Body of pancreas (tissue), 4 donors: ENCODE measurements around the gene SNAI3. TPM values are rescaled to one million over a fixed set of nuclear protein-coding genes. Genes with fewer than 3 reads are reported as not detected.

ENCODE experiments used
- ATAC-seq: fragments of 150-250 bp; one replicate; pipeline ENCODE4 v1.9.1; 2016
- DNase-seq, 4 donors: peaks; one replicate each; pipeline ENCODE4 v3.0.0-alpha.2; 2019
- H3K27ac ChIP-seq, 4 donors: fragments of 200-600 bp; sonication (generic); 1 replicate in 3 of 4; 2 replicates in 1 of 4; pipeline versions ENCODE4 v1.5.1 to v1.6.1; 2016 to 2019; ENCODE audit warnings: mild to moderate bottlenecking in 1 of 4, mixed read lengths in 1 of 4, moderate library complexity in 1 of 4
- H3K27me3 ChIP-seq, 2 donors: fragments of 200-600 bp; sonication (generic); one replicate each; pipeline ENCODE4 v1.6.0; 2016; ENCODE audit warnings: mild to moderate bottlenecking in 1 of 2
- H3K36me3 ChIP-seq, 2 donors: fragments of 200-600 bp; sonication (generic); replicated peaks in 1 of 2; 2 replicates each; pipeline ENCODE4 v1.5.1; 2016; ENCODE audit warnings: low read depth in 2 of 2; ENCODE audit not compliant: insufficient read depth in 1 of 2
- H3K4me1 ChIP-seq: fragments of 200-600 bp; sonication (generic); one replicate; pipeline ENCODE4 v1.6.0; 2016
- H3K4me3 ChIP-seq, 2 donors: fragments of 200-600 bp; sonication (generic); 1 replicate in 1 of 2; 2 replicates in 1 of 2; pipeline ENCODE4 v1.5.1; 2016 to 2019
- H3K9me3 ChIP-seq, 3 donors: fragments of 200-600 bp; sonication (generic); 1 replicate in 2 of 3; 2 replicates in 1 of 3; pipeline ENCODE4 v1.5.1; 2016
- POLR2A ChIP-seq, 3 donors: fragments of 450-650 bp; IDR thresholded peaks; one replicate each; pipeline ENCODE4 v1.6.1; 2016; ENCODE audit warnings: antibody characterized with exemption in 3 of 3, mild to moderate bottlenecking in 2 of 3
- WGBS, 2 donors: methylation state at CpG; one replicate each; pipeline ENCODE4 v1.1.5; 2017; 5-methylcytosine and 5-hydroxymethylcytosine counted together
- intact Hi-C: fragments of 100-400 bp; cut with DNase I; formaldehyde crosslinking; loops from one replicate; pipeline ENCODE4 v1.15.1; 2023
- total RNA-seq, 2 donors: library from RNA; depleted of rRNA; stranded (reverse); fragments of >200 nt; gene quantifications; one replicate each; pipeline ENCODE4 v1.1.0, GENCODE V29; 2016
- TF ChIP-seq, protein P1 (sequence below), 7 experiments: fragments of 450-650 bp in 4 of 7; fragments of 200-600 bp in 3 of 7; sonication (generic) in 3 of 7; IDR thresholded peaks; one replicate each; pipeline ENCODE4 v1.5.1; 2016 to 2019; ENCODE audit warnings: antibody characterized with exemption in 7 of 7

The SNAI3 gene
- total RNA-seq, 2 donors from 2014 or later, result 0.26 TPM; not detected in 1

DNA sequence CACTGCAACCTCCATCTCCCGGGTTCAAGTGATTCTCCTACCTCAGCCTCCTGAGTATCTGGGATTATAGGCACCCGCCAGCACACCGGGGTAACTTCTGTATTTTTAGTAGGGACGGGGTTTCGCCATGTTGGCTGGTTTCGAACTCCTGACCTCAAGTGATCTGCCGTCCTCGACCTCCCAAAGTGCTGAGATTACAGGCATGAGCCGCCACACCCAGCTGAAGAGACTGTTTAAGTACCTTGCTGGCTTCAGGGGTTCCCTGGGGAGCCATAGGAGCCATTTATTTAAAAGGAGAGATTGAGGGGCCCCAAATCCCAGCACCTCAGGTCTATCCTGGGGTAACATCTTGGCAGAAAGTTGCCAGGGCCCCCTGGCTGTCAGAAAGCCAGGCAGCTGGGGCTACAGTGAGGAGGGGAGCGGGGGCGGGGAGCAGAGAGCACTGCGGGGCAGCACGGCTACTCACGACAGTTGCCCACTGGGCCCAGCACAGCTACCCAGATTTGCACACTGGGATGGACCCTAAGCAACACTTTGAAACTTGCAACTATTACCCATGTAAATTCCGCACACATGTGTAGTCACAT lies 1.6 kb downstream of the SNAI3 start:
- intact Hi-C loops, result loop anchor here (10.0 kb wide), 1 partner anchor 70 kb away; no protein-coding TSS in a partner anchor
- Histone ChIP-seq H3K4me1 (peaks cover 40% of the 10 kb centered on the region), H3K27ac (no peak overlapping the region), H3K27me3 (no peaks in the 10 kb centered on the region), H3K4me3 (no peak overlapping the region), H3K9me3 (no peaks in the 10 kb centered on the region), H3K36me3 (no peaks in the 10 kb centered on the region)
- TF ChIP-seq, protein P1, sequence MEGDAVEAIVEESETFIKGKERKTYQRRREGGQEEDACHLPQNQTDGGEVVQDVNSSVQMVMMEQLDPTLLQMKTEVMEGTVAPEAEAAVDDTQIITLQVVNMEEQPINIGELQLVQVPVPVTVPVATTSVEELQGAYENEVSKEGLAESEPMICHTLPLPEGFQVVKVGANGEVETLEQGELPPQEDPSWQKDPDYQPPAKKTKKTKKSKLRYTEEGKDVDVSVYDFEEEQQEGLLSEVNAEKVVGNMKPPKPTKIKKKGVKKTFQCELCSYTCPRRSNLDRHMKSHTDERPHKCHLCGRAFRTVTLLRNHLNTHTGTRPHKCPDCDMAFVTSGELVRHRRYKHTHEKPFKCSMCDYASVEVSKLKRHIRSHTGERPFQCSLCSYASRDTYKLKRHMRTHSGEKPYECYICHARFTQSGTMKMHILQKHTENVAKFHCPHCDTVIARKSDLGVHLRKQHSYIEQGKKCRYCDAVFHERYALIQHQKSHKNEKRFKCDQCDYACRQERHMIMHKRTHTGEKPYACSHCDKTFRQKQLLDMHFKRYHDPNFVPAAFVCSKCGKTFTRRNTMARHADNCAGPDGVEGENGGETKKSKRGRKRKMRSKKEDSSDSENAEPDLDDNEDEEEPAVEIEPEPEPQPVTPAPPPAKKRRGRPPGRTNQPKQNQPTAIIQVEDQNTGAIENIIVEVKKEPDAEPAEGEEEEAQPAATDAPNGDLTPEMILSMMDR (IDR thresholded peaks at IDR 0.05), result no peak
- no peak for TF ChIP-seq POLR2A (IDR thresholded peaks at IDR 0.05)
- no peak for ATAC-seq
- WGBS, 2 donors, result 74% methylated on average over 14 of the region's 15 CpGs
- DNase-seq, result no peak

DNA sequence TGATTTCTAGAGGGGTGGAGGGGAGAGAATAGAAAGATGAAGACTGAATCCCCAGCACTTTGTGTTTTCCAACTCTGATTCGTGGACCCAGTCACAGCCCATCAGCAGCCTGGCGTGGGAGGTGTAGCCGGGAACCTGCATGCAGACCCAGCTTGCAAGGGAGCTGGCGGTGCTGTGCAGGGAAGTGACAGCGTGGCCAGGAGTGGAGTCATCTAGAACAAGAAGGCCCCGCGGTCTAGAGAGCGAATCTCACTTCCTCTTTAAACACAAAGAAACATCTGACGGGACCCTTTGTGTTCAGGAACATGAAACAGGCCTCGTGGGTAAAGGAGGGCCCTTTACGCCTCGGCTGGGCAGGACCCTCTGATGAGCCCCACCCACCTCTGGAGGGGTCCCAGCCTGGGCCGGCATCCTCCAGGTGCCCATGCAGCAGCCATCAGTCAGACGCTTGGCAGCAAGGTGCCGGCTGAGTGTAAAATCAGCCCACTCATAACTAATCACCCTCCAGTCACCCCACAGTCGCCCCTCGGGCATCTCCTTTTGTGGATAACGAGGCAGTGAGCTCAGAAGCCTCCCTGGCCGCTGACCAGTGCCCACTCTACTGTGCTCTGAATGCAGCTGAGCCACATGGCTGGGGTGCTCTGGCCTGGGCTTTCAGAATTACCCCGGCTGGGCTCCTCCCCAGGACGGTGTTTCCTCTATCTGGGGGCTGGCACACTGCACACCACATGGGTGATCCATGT lies 4.4 kb downstream of the SNAI3 start:
- Histone ChIP-seq H3K27me3 (no peaks in the 10 kb centered on the region), H3K36me3 (no peaks in the 10 kb centered on the region), H3K4me1 (peaks cover 22% of the 10 kb centered on the region), H3K4me3 (no peak overlapping the region), H3K9me3 (no peaks in the 10 kb centered on the region), H3K27ac (peak overlapping the region in 2 of 4 donors; percentile 24 to 47)
- no peak for ATAC-seq
- DNase-seq, result peak in 2 of 4 donors; percentile 36 to 72
- intact Hi-C loops, result loop anchor here (10.0 kb wide), 1 partner anchor 67 kb away; no protein-coding TSS in a partner anchor
- TF ChIP-seq, protein P1 (IDR thresholded peaks at IDR 0.05), result no peak
- TF ChIP-seq POLR2A (IDR thresholded peaks at IDR 0.05), result peak in 1 of 3 donors; percentile 12
- WGBS, 2 donors, result 57 to 64% methylated on average over 18 to 21 of the region's 21 CpGs

DNA sequence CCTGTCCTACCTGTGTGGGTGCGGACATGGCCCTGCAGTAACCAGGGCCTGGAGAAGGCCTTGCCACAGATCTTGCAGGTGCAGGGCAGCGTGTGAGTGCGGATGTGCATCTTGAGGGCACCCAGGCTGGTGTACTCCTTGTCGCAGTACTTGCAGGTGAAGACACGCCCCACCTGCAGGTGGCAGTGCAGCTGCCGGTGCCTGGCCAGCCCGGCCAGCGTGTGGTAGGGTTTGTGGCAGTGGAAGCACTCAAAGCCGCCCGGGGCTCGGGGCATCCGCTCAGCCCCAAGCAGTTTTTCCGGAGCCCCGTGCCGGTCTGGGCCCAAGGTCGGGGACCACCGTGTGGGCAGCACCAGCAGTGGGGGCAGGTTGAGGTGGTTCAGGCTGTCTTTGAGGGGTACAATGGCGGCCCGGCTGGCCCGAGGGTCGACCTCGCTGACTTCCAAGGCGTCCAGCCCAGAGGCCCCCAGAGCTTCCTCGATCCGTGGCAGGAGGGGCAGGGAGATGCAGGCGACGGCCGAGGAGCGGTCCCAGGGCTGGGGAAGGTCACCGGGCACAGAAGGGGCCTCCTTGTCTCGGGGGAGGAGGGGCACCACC lies 5.1 kb downstream of the SNAI3 start:
- intact Hi-C loops, result loop anchor here (10.0 kb wide), 1 partner anchor 66 kb away; no protein-coding TSS in a partner anchor
- Histone ChIP-seq H3K27ac (no peak overlapping the region), H3K36me3 (no peaks in the 10 kb centered on the region), H3K27me3 (no peaks in the 10 kb centered on the region), H3K4me1 (peaks cover 17% of the 10 kb centered on the region), H3K9me3 (no peaks in the 10 kb centered on the region), H3K4me3 (no peak overlapping the region)
- DNase-seq (peak; percentile 50 to 69 (median 58)), ATAC-seq (peak; percentile 41)
- TF ChIP-seq POLR2A (IDR thresholded peaks at IDR 0.05), result no peak
- TF ChIP-seq, protein P1 (IDR thresholded peaks at IDR 0.05), result peak; percentile 17 to 55 (median 44)
- WGBS, 2 donors, result 47 to 67% methylated on average over 15 to 27 of the region's 31 CpGs

DNA sequence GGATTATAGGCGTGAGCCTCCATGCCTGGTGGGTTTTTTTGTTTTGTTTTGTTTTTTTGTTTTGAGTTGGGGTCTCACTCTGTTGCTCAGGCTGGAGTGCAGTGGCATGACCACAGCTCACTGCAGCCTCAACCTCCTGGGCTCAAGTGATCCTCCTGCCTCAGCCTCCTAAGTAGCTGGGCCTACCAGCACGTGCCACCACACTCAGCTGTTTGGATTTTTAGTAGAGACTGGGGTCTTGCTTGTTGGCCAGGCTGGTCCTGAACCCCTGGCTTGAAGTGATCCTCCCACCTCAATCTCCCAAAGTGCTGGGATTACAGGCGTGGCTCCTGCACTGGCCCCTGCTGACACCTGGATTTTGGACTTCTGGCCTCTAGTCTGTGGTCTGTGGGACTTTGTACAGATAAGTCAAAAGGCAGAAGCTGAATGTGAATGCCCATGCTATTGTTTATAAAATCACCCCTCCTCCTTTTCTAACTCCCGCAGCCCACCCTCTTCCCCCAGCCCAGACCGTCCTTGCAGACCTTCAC lies 5.7 kb downstream of the SNAI3 start:
- no peaks in the 10 kb centered on the region for H3K27me3 ChIP-seq
- H3K9me3 ChIP-seq, result no peaks in the 10 kb centered on the region
- 86 to 93% methylated on average over 5 of the region's 5 CpGs for WGBS, 2 donors

More for the DNA sequence above, 5.7 kb downstream of the SNAI3 start:
- intact Hi-C loops, result loop anchor here (10.0 kb wide), 1 partner anchor 66 kb away; no protein-coding TSS in a partner anchor
- TF ChIP-seq, protein P1 (IDR thresholded peaks at IDR 0.05), result no peak
- no peak for TF ChIP-seq POLR2A (IDR thresholded peaks at IDR 0.05)
- no peaks in the 10 kb centered on the region for H3K36me3 ChIP-seq
- H3K27ac ChIP-seq, result no peak overlapping the region
- no peak overlapping the region for H3K4me3 ChIP-seq
- ATAC-seq (no peak), DNase-seq (no peak)
- peaks cover 11% of the 10 kb centered on the region for H3K4me1 ChIP-seq
